ENCODE measurements around the gene ATAD5.

DNA sequence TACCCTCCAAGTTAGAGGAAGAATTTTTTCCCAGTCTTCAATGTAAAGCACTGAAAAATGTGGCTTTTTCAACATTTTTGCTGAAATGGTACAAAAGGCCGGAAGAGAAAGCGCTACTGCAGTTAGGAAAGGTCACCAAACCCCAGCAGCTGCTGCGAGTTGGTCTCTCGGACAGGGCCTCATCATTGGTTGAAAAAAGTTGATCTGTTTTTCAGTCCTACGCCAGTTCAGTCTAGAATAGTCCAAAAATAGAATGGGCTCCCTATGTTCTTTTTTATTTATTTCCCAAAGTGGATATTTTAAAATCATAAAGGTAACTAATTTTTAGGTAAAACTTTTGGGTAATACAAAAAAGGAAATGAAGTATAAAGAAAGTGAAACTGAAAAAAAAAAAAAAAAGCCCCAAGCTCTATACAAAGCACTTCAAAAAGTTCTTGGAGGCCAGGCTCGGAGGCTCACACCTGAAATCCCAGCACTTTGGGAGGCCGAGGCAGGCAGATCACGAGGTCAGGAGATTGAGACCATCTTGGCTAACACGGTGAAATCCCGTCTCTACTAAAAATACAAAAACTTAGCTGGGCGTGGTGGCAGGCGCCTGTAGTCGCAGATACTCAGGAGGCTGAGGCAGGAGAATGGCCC, 107.4 kb downstream of the ATAD5 start:
- TF ChIP-seq EZH2 (IDR thresholded peaks at IDR 0.05; ENCODE audit: low read length) = no peak
- TF ChIP-seq, protein P1, sequence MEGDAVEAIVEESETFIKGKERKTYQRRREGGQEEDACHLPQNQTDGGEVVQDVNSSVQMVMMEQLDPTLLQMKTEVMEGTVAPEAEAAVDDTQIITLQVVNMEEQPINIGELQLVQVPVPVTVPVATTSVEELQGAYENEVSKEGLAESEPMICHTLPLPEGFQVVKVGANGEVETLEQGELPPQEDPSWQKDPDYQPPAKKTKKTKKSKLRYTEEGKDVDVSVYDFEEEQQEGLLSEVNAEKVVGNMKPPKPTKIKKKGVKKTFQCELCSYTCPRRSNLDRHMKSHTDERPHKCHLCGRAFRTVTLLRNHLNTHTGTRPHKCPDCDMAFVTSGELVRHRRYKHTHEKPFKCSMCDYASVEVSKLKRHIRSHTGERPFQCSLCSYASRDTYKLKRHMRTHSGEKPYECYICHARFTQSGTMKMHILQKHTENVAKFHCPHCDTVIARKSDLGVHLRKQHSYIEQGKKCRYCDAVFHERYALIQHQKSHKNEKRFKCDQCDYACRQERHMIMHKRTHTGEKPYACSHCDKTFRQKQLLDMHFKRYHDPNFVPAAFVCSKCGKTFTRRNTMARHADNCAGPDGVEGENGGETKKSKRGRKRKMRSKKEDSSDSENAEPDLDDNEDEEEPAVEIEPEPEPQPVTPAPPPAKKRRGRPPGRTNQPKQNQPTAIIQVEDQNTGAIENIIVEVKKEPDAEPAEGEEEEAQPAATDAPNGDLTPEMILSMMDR (optimal IDR thresholded peaks at IDR 0.05 in 1 of 3, IDR thresholded peaks at IDR 0.05 in 1 of 3, conservative IDR thresholded peaks at IDR 0.05 in 1 of 3; ENCODE audit: extremely low read depth in 1 of 3, insufficient read depth in 2 of 3, low read length in 3 of 3) = no peak
